Measurements from ENCODE around the gene OR7A10.

DNA sequence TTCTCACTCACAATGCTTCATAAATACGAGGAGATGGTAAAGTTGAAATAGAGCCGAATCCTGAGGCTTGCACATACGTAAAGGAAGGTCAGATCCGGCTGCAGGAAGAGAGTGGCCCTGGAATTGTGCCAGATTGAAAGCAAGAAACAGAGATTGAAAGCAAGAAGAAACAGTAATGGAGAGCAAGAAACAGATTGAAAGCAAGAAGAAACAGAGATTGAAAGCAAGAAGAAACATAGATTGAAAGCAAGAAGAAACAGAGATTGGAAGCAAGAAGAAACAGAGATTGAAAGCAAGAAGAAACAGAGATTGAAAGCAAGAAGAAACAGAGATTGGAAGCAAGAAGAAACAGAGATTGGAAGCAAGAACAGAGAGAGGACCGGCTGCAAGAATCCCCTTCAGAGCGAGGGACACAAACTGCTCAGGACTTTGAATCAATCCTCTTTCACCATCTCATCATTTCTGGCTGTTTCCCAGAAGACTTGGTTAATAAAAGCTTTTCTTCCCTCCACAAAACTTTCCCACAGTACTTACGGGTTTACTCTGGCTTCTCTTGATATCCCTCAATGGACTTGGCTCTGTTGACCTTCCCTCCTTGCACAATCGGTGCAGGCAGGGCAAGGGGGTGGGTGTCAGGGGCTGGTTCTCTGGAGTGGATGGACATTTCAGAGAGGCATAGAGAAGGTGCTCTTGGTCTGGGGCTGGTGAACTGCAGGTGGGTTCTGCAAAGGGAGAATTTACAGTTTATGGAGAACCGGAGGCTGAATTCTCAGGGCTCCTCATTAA, 39.3 kb downstream of the OR7A10 start:
- TF ChIP-seq, protein P1, sequence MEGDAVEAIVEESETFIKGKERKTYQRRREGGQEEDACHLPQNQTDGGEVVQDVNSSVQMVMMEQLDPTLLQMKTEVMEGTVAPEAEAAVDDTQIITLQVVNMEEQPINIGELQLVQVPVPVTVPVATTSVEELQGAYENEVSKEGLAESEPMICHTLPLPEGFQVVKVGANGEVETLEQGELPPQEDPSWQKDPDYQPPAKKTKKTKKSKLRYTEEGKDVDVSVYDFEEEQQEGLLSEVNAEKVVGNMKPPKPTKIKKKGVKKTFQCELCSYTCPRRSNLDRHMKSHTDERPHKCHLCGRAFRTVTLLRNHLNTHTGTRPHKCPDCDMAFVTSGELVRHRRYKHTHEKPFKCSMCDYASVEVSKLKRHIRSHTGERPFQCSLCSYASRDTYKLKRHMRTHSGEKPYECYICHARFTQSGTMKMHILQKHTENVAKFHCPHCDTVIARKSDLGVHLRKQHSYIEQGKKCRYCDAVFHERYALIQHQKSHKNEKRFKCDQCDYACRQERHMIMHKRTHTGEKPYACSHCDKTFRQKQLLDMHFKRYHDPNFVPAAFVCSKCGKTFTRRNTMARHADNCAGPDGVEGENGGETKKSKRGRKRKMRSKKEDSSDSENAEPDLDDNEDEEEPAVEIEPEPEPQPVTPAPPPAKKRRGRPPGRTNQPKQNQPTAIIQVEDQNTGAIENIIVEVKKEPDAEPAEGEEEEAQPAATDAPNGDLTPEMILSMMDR (IDR thresholded peaks at IDR 0.05): no peak
- TF ChIP-seq POLR2A (IDR thresholded peaks at IDR 0.05): no peak

Data from uterus (tissue), 2 donors.